GM13976 (cell line): Measurements from ENCODE around the gene FUT9.
"Not testable (repeated sequence)": the region's sequence is repeated elsewhere in the genome, so short reads cannot be mapped to it uniquely, and the experiment has no call there.

Source experiments
- DNase-seq: peaks from one replicate; pipeline ENCODE4 v3.0.0; 2012; ENCODE audit warnings: low spot score
- CTCF ChIP-seq: IDR thresholded peaks from 2 replicates; pipeline ENCODE4 v1.5.1; 2012; ENCODE audit warnings: borderline replicate concordance, mild to moderate bottlenecking; ENCODE audit not compliant: insufficient read depth; ENCODE audit errors: extremely low read depth, missing control alignments, control extremely low read depth
- in situ Hi-C: fragments of 300-500 bp; cut with MboI; formaldehyde crosslinking; loops from one replicate; pipeline ENCODE4 v1.12.0; 2022; ENCODE audit warnings: low sequenced_read_pairs, mixed read lengths, inconsistent platforms; ENCODE audit not compliant: unreplicated experiment

The FUT9 gene

GRCh38 chr6:96246563-96246962 is 230.8 kb downstream of the FUT9 start:
- in situ Hi-C loops: no loop called here
- no peak for TF ChIP-seq CTCF
- DNase-seq: no peak

- no peak for TF ChIP-seq CTCF
- in situ Hi-C loops: no loop called here
- no peak for DNase-seq
Measured at GRCh38 chr6:96249755-96250154, 234.0 kb downstream of the FUT9 start.

- DNase-seq: no peak
- in situ Hi-C loops: no loop called here
- no peak for TF ChIP-seq CTCF
Measured at GRCh38 chr6:96257751-96258150, 242.0 kb downstream of the FUT9 start.

- in situ Hi-C loops, DNase-seq: not testable (repeated sequence)
Measured at GRCh38 chr6:96260787-96261430, 245.1 kb downstream of the FUT9 start.
